Trophoblast cell (in vitro differentiated cells and primary cell): ENCODE measurements around the gene COPE.

Experiments used
- DNase-seq, 2 donors: peaks; one replicate each; pipeline ENCODE4 v3.0.0-alpha.2; 2016
- H2AFZ ChIP-seq: 2 replicates; pipeline ENCODE4 v1.6.1; 2013; ENCODE audit warnings: low read length, moderate library complexity, mild to moderate bottlenecking; ENCODE audit not compliant: insufficient read depth, poor library complexity
- H2AK5ac ChIP-seq: 2 replicates; pipeline ENCODE4 v1.6.1; 2013; ENCODE audit warnings: mild to moderate bottlenecking, low read length
- H2BK120ac ChIP-seq: 2 replicates; pipeline ENCODE4 v1.6.1; 2013; ENCODE audit warnings: low read length, mild to moderate bottlenecking, moderate library complexity; ENCODE audit not compliant: insufficient read depth, poor library complexity
- H2BK12ac ChIP-seq: 2 replicates; pipeline ENCODE4 v1.6.1; 2013; ENCODE audit warnings: mild to moderate bottlenecking, low read length, moderate library complexity
- H2BK5ac ChIP-seq: 2 replicates; pipeline ENCODE4 v1.6.1; 2013; ENCODE audit warnings: low read length, low read depth, moderate library complexity, mild to moderate bottlenecking; ENCODE audit not compliant: poor library complexity
- H3K14ac ChIP-seq: 2 replicates; pipeline ENCODE4 v1.6.1; 2013; ENCODE audit warnings: mild to moderate bottlenecking, low read length
- H3K18ac ChIP-seq: 2 replicates; pipeline ENCODE4 v1.6.1; 2013; ENCODE audit warnings: mild to moderate bottlenecking, low read length
- H3K23ac ChIP-seq: 2 replicates; pipeline ENCODE4 v1.6.1; 2013; ENCODE audit warnings: low read length
- H3K27ac ChIP-seq: 2 replicates; pipeline ENCODE4 v1.5.1; 2013; ENCODE audit warnings: low read depth, mild to moderate bottlenecking, inconsistent platforms, low read length, moderate library complexity
- H3K27me3 ChIP-seq: 2 replicates; pipeline ENCODE4 v1.6.1; 2013; ENCODE audit warnings: inconsistent platforms, mild to moderate bottlenecking, low read length, moderate library complexity; ENCODE audit not compliant: insufficient read depth
- H3K36me3 ChIP-seq, 2 experiments: 1 replicate in 1 of 2; 2 replicates in 1 of 2; pipeline ENCODE4 v1.6.1; 2013; ENCODE audit warnings: low read length in 2 of 2, mild to moderate bottlenecking in 2 of 2, moderate library complexity in 1 of 2; ENCODE audit not compliant: insufficient read depth in 2 of 2, control insufficient read depth in 1 of 2
- H3K4ac ChIP-seq: 2 replicates; pipeline ENCODE4 v1.6.1; 2013; ENCODE audit warnings: low read depth, mild to moderate bottlenecking, low read length, moderate library complexity
- H3K4me1 ChIP-seq, 2 experiments: 1 replicate in 1 of 2; 2 replicates in 1 of 2; pipeline ENCODE4 v1.6.1; 2013; ENCODE audit warnings: low read length in 2 of 2, mild to moderate bottlenecking in 2 of 2, moderate library complexity in 1 of 2; ENCODE audit not compliant: insufficient read depth in 2 of 2, control insufficient read depth in 1 of 2
- H3K4me2 ChIP-seq: 2 replicates; pipeline ENCODE4 v1.6.1; 2013; ENCODE audit warnings: inconsistent platforms, mild to moderate bottlenecking, low read length, moderate library complexity
- H3K4me3 ChIP-seq: 2 replicates; pipeline ENCODE4 v1.5.1; 2013; ENCODE audit warnings: mild to moderate bottlenecking, low read depth, low read length, inconsistent platforms
- H3K79me1 ChIP-seq: one replicate; pipeline ENCODE4 v1.6.1; 2013; ENCODE audit warnings: low read length
- H3K79me2 ChIP-seq: 2 replicates; pipeline ENCODE4 v1.6.1; 2013; ENCODE audit warnings: low read length, mild to moderate bottlenecking; ENCODE audit not compliant: control insufficient read depth, insufficient read depth, poor library complexity
- H3K9ac ChIP-seq: 2 replicates; pipeline ENCODE4 v1.6.1; 2013; ENCODE audit warnings: mild to moderate bottlenecking, low read length
- H3K9me3 ChIP-seq: 2 replicates; pipeline ENCODE4 v1.6.1; 2013; ENCODE audit warnings: low read depth, mild to moderate bottlenecking, control low read depth, inconsistent platforms, low read length; ENCODE audit not compliant: insufficient read depth
- H4K12ac ChIP-seq: 2 replicates; pipeline ENCODE4 v1.6.1; 2013; ENCODE audit warnings: low read depth, mild to moderate bottlenecking, low read length, moderate library complexity
- H4K8ac ChIP-seq: 2 replicates; pipeline ENCODE4 v1.6.1; 2013; ENCODE audit warnings: low read depth, mild to moderate bottlenecking, low read length, moderate library complexity
- H4K91ac ChIP-seq: one replicate; pipeline ENCODE4 v1.6.1; 2013; ENCODE audit warnings: low read depth, mild to moderate bottlenecking, low read length, moderate library complexity
- WGBS: extraction: QIAGEN DNeasy Blood & Tissue Kit; methylation state at CpG from one replicate; pipeline ENCODE4 v1.1.7; 2013; ENCODE audit warnings: missing lambda C conversion rate; ENCODE audit not compliant: insufficient read length, insufficient coverage; ENCODE audit errors: extremely low coverage; 5-methylcytosine and 5-hydroxymethylcytosine counted together

The COPE gene

DNA sequence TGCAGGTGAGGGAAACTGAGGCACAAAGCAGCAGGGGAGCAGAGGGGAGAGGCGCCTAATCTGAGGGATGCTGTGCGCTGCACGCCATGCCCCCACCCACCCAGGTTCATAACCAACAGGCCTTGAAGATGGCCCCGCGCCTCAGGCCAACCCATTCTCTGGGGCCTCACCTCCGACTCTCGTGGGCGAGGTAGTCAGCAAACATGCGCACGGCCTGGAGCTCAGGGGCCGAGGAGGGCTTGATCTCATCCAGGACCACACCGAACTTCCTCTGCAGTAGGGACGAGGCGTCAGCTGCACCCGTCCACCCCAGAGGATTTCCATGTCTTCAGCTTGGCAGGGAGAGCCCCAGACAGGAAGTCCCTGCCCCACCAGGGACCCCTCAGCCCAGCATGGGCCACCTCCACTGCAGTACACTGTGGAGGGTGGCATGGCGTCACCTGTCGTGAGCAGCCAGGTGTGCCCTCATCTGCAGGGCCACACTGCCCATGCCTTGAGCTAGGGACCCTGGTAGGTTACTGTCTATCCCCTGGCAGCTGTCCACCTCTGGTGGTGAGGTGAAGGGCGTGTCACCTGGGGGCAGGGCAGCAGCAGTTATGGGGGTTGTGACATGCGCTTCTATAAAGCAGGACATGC is 8.3 kb downstream of the COPE start:
- Histone ChIP-seq H4K12ac (no peak overlapping the region), H3K23ac (no peak overlapping the region), H2BK12ac (no peak overlapping the region), H2AFZ (no peak overlapping the region), H3K4me3 (no peak overlapping the region), H2BK5ac (no peak overlapping the region), H2AK5ac (no peak overlapping the region), H3K9ac (peak overlapping the region; percentile 25), H3K18ac (no peak overlapping the region), H3K27me3 (no peaks in the 10 kb centered on the region), H3K4me2 (no peak overlapping the region), H4K91ac (no peak overlapping the region), H3K36me3 (peaks cover 73 to 77% of the 10 kb centered on the region in 2 experiments), H3K9me3 (no peaks in the 10 kb centered on the region), H3K79me2 (peaks cover 2% of the 10 kb centered on the region), H3K4me1 (no peaks in the 10 kb centered on the region), H3K4ac (no peak overlapping the region), H3K27ac (no peak overlapping the region), H3K14ac (no peak overlapping the region), H2BK120ac (no peak overlapping the region), H3K79me1 (no peaks in the 10 kb centered on the region), H4K8ac (no peak overlapping the region)
- no peak for DNase-seq
- no CpG with 5 or more reads among the region's 19 CpGs for WGBS

- Histone ChIP-seq H3K9ac (no peak overlapping the region), H3K4ac (no peak overlapping the region), H3K27ac (no peak overlapping the region), H3K4me2 (no peak overlapping the region), H3K14ac (no peak overlapping the region), H2BK12ac (no peak overlapping the region), H3K36me3 (peaks cover 75 to 78% of the 10 kb centered on the region in 2 experiments), H2BK120ac (no peak overlapping the region), H4K8ac (no peak overlapping the region), H3K27me3 (no peaks in the 10 kb centered on the region), H3K4me1 (no peaks in the 10 kb centered on the region), H2AFZ (no peak overlapping the region), H4K12ac (no peak overlapping the region), H2AK5ac (no peak overlapping the region), H3K23ac (no peak overlapping the region), H3K79me1 (no peaks in the 10 kb centered on the region), H4K91ac (no peak overlapping the region), H3K18ac (no peak overlapping the region), H3K9me3 (no peaks in the 10 kb centered on the region), H3K4me3 (no peak overlapping the region), H2BK5ac (no peak overlapping the region), H3K79me2 (peaks cover 2% of the 10 kb centered on the region)
- no CpG with 5 or more reads among the region's 10 CpGs for WGBS
- no peak for DNase-seq
These were observed 9.2 kb downstream of the COPE start for GRCh38 chr19:18910010-18910409.

GRCh38 chr19:18908917-18909619 is 10.1 kb downstream of the COPE start:
- H3K14ac ChIP-seq = no peak overlapping the region
- H2BK12ac ChIP-seq = no peak overlapping the region
- H3K9me3 ChIP-seq = no peaks in the 10 kb centered on the region
- no peaks in the 10 kb centered on the region for H3K79me1 ChIP-seq
- H4K91ac ChIP-seq = no peak overlapping the region
- H2AK5ac ChIP-seq = no peak overlapping the region
- H3K79me2 ChIP-seq = peaks cover 2% of the 10 kb centered on the region
- DNase-seq = no peak
- no peak overlapping the region for H3K18ac ChIP-seq
- H3K4me1 ChIP-seq = no peaks in the 10 kb centered on the region
- no peaks in the 10 kb centered on the region for H3K27me3 ChIP-seq
- H4K8ac ChIP-seq = no peak overlapping the region
- no CpG with 5 or more reads among the region's 17 CpGs for WGBS
- H3K9ac ChIP-seq = no peak overlapping the region
- peak overlapping the region; percentile 18 for H4K12ac ChIP-seq
- no peak overlapping the region for H3K4me2 ChIP-seq
- H3K4me3 ChIP-seq = no peak overlapping the region
- no peak overlapping the region for H2AFZ ChIP-seq
- no peak overlapping the region for H3K4ac ChIP-seq
- no peak overlapping the region for H2BK5ac ChIP-seq
- no peak overlapping the region for H3K23ac ChIP-seq
- no peak overlapping the region for H3K27ac ChIP-seq
- H2BK120ac ChIP-seq = no peak overlapping the region
- H3K36me3 ChIP-seq = peaks cover 81 to 83% of the 10 kb centered on the region in 2 experiments

- no peak overlapping the region for H4K8ac ChIP-seq
- H3K27ac ChIP-seq = no peak overlapping the region
- no peak overlapping the region for H2AFZ ChIP-seq
- H2BK5ac ChIP-seq = no peak overlapping the region
- H3K79me2 ChIP-seq = no peaks in the 10 kb centered on the region
- H3K9me3 ChIP-seq = no peaks in the 10 kb centered on the region
- H2BK120ac ChIP-seq = no peak overlapping the region
- H3K4me1 ChIP-seq = no peaks in the 10 kb centered on the region
- no peak overlapping the region for H2AK5ac ChIP-seq
- no peak overlapping the region for H2BK12ac ChIP-seq
- no peak overlapping the region for H3K9ac ChIP-seq
- peaks cover 77 to 79% of the 10 kb centered on the region in 2 experiments for H3K36me3 ChIP-seq
- H3K23ac ChIP-seq = no peak overlapping the region
- H3K14ac ChIP-seq = no peak overlapping the region
- H3K4me2 ChIP-seq = no peak overlapping the region
- no peak for DNase-seq
- H3K4ac ChIP-seq = no peak overlapping the region
- H3K18ac ChIP-seq = no peak overlapping the region
- no peak overlapping the region for H3K4me3 ChIP-seq
- H3K27me3 ChIP-seq = no peaks in the 10 kb centered on the region
- no peak overlapping the region for H4K12ac ChIP-seq
- no peaks in the 10 kb centered on the region for H3K79me1 ChIP-seq
- no CpG with 5 or more reads among the region's 36 CpGs for WGBS
- no peak overlapping the region for H4K91ac ChIP-seq
These were observed 12.3 kb downstream of the COPE start for GRCh38 chr19:18906605-18907519.
